HG03280 (cell line): ENCODE data around the gene PPP1R11.
"Not testable (repeated sequence)": the region's sequence is repeated elsewhere in the genome, so short reads cannot be mapped to it uniquely, and the experiment has no call there.

Experiments
- ATAC-seq: cut with Tn5 transposase; IDR thresholded peaks from one replicate; pipeline ENCODE4 v1.9.1; 2021; ENCODE audit warnings: mild to moderate bottlenecking, moderate library complexity; ENCODE audit not compliant: unreplicated experiment

The PPP1R11 gene

GRCh38 chr6:30066577-30067459 is at the start of gene PPP1R11:
PPP1R11 (plus strand) TSS chr6:30067198; CDS start chr6:30067411, 213 bp downstream.
- peak; percentile 95 for ATAC-seq

- no peak for ATAC-seq
These were observed 47.2 kb upstream of the PPP1R11 start for GRCh38 chr6:30019819-30020218.

GRCh38 chr6:30020626-30021025 is 46.4 kb upstream of the PPP1R11 start:
- ATAC-seq = no peak

- no peak for ATAC-seq
These were observed 44.8 kb upstream of the PPP1R11 start for GRCh38 chr6:30022189-30022588.

- not testable (repeated sequence) for ATAC-seq
These were observed 44.3 kb upstream of the PPP1R11 start for GRCh38 chr6:30022712-30023111.

- ATAC-seq = no peak
These were observed 41.8 kb upstream of the PPP1R11 start for GRCh38 chr6:30025186-30025585.

GRCh38 chr6:30029588-30029987 is 37.4 kb upstream of the PPP1R11 start:
- no peak for ATAC-seq

GRCh38 chr6:30031381-30031780 is 35.6 kb upstream of the PPP1R11 start:
- ATAC-seq = no peak

- not testable (repeated sequence) for ATAC-seq
These were observed 33.6 kb upstream of the PPP1R11 start for GRCh38 chr6:30033440-30033839.

- no peak for ATAC-seq
These were observed 31.2 kb upstream of the PPP1R11 start for GRCh38 chr6:30035784-30036183.

- no peak for ATAC-seq
These were observed 29.7 kb upstream of the PPP1R11 start for GRCh38 chr6:30037182-30037788.

- no peak for ATAC-seq
These were observed 25.8 kb upstream of the PPP1R11 start for GRCh38 chr6:30041221-30041620.

- ATAC-seq = no peak
These were observed 25.2 kb upstream of the PPP1R11 start for GRCh38 chr6:30041821-30042220.

- ATAC-seq = no peak
These were observed 24.5 kb upstream of the PPP1R11 start for GRCh38 chr6:30042476-30042875.

- ATAC-seq = no peak
These were observed 24.1 kb upstream of the PPP1R11 start for GRCh38 chr6:30042914-30043313.

GRCh38 chr6:30043744-30044143 is 23.3 kb upstream of the PPP1R11 start:
- no peak for ATAC-seq

GRCh38 chr6:30044630-30045029 is 22.4 kb upstream of the PPP1R11 start:
- ATAC-seq = no peak

- ATAC-seq = no peak
These were observed 19.8 kb upstream of the PPP1R11 start for GRCh38 chr6:30047220-30047619.

- ATAC-seq = no peak
These were observed 13.3 kb upstream of the PPP1R11 start for GRCh38 chr6:30053682-30054081.

GRCh38 chr6:30055513-30055912 is 11.5 kb upstream of the PPP1R11 start:
- no peak for ATAC-seq

GRCh38 chr6:30060606-30061091 is 6.3 kb upstream of the PPP1R11 start:
- peak; percentile 17 for ATAC-seq
